BJ (cell line): ENCODE data around the gene LRRC49. TPM values are rescaled to one million over a fixed set of nuclear protein-coding genes. Genes with fewer than 3 reads are reported as not detected.

Experiments
- CTCF ChIA-PET: fragments of 350-600 bp; formaldehyde crosslinking; extraction: SDS; loops from one replicate; lab custom pipeline; 2021; ENCODE audit warnings: antibody characterized with exemption, inconsistent platforms; lab: Yijun Ruan, JAX
- POLR2A ChIA-PET: fragments of 300-600 bp; sonication (Branson Sonifier 250); formaldehyde crosslinking; extraction: SDS; loops from one replicate; lab custom pipeline; 2021; ENCODE audit warnings: antibody characterized with exemption; lab: Charles Lee
- DNase-seq: peaks from one replicate; pipeline ENCODE4 v3.0.0-alpha.2; 2011; ENCODE audit warnings: low read depth
- H3K27me3 ChIP-seq: 2 replicates; pipeline ENCODE4 v1.6.0; 2011; ENCODE audit warnings: low read length; ENCODE audit not compliant: control insufficient read depth, insufficient read depth
- H3K36me3 ChIP-seq: 2 replicates; pipeline ENCODE4 v1.5.1; 2011; ENCODE audit warnings: low read length; ENCODE audit not compliant: control insufficient read depth, insufficient read depth
- H3K4me3 ChIP-seq: 2 replicates; pipeline ENCODE4 v1.5.1; 2011; ENCODE audit warnings: low read depth, mild to moderate bottlenecking, control low read depth, low read length
- CTCF ChIP-seq: IDR thresholded peaks from 2 replicates; pipeline ENCODE4 v1.5.1; 2011; ENCODE audit warnings: low read depth, mild to moderate bottlenecking, control low read depth, inconsistent platforms, low read length, moderate library complexity; ENCODE audit not compliant: insufficient read depth
- polyA plus RNA-seq: library from polyadenylated mRNA; depleted of rRNA; stranded (reverse); fragments of >200 nt; gene quantifications from 2 replicates; pipeline ENCODE4 v1.2.3, GENCODE V29; 2011

LRRC49 gene
- polyA plus RNA-seq, 1 experiment: 6.2 TPM

GRCh38 chr15:70859998-70860397 lies 32.6 kb upstream of the LRRC49 start:
- POLR2A ChIA-PET: no interaction called here
- Histone ChIP-seq H3K4me3 (no peak overlapping the region), H3K27me3 (no peaks in the 10 kb centered on the region), H3K36me3 (no peaks in the 10 kb centered on the region)
- DNase-seq: no peak
- CTCF ChIA-PET: interaction anchor here (1.6 kb wide), 2 partner anchors 32 to 35 kb away, joined by 3 to 6 read pairs; no protein-coding TSS in a partner anchor
- TF ChIP-seq CTCF: no peak

- no peaks in the 10 kb centered on the region for H3K27me3 ChIP-seq
- no peak for TF ChIP-seq CTCF
- POLR2A ChIA-PET: interaction anchor here (1.1 kb wide), 1 partner anchor 11 kb away, joined by 5 read pairs; no protein-coding TSS in a partner anchor
- no peaks in the 10 kb centered on the region for H3K36me3 ChIP-seq
- CTCF ChIA-PET: interaction anchor here (1.5 to 2.9 kb wide), 5 partner anchors 10 to 52 kb away, joined by 3 to 14 read pairs (median 8); partner anchors contain the start of gene LARP6
- no peak for DNase-seq
- H3K4me3 ChIP-seq: no peak overlapping the region
These were observed 29.0 kb upstream of the LRRC49 start for GRCh38 chr15:70863450-70864218.

- no peak for DNase-seq
- POLR2A ChIA-PET: no interaction called here
- no peaks in the 10 kb centered on the region for H3K27me3 ChIP-seq
These were observed 25.5 kb upstream of the LRRC49 start for GRCh38 chr15:70866982-70867641.

DNA sequence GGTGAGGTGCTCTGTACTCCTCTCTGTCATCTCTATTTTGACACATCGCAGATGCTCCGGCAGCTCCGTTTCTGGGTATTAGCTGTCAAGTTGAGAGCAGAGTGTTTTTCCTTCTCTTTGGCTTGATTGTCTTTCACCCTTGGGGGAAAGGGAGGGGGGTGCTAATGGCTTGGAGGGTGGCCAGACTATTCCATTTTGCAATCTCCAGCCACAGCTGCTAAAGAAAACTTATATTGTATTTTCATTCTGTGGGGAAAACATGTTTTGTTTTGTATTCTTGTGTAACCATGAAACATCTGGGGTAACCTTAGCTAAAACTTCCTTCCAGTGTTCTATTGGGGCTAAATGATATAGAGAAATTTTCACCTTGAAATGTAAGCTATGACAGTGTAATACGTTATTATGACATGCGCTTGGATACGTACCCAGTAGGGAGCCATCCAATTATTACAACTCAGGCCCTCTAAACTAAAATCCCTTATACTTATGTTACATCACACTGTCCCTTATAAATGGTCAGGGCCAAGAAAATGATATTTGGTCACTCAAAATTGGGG lies 24.6 kb upstream of the LRRC49 start:
- no peaks in the 10 kb centered on the region for H3K36me3 ChIP-seq
- DNase-seq: no peak
- TF ChIP-seq CTCF: no peak
- ChIA-PET CTCF (interaction anchor here (2.7 to 3.8 kb wide), 3 partner anchors 11 to 43 kb away, joined by 8 to 43 read pairs (median 14); no protein-coding TSS in a partner anchor), POLR2A (no interaction called here)
- no peaks in the 10 kb centered on the region for H3K27me3 ChIP-seq
- no peak overlapping the region for H3K4me3 ChIP-seq

More at GRCh38 chr15:70866982-70867641, 25.5 kb upstream of the LRRC49 start:
- CTCF ChIA-PET: interaction anchor here (2.7 kb wide), 1 partner anchor 11 kb away, joined by 14 read pairs; no protein-coding TSS in a partner anchor
- Histone ChIP-seq H3K36me3 (no peaks in the 10 kb centered on the region), H3K4me3 (no peak overlapping the region)
- TF ChIP-seq CTCF: no peak

DNA sequence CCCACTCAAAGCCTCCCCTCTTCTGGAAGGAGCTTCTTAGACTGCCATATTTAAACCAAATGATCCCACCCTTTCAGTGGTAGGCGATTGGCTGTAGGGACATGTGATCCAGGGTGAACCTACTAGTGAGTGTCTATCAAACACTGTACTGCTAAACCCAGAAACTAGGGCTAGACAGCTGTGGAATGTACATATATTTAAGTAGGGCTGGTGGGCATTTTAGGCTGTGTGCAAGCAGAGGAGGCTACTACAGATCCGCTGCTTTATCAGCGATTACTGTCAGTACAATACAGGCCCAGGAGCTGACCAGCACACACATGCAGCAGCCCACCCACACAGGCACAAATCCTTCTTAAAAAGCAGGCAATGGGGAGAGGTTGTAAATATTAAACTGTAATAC lies 23.3 kb upstream of the LRRC49 start:
- no peak for TF ChIP-seq CTCF
- Histone ChIP-seq H3K4me3 (no peak overlapping the region), H3K36me3 (no peaks in the 10 kb centered on the region), H3K27me3 (no peaks in the 10 kb centered on the region)
- ChIA-PET POLR2A (no interaction called here), CTCF (interaction anchor here (0.7 to 3.8 kb wide), 11 partner anchors 9 to 189 kb away, joined by 3 to 43 read pairs (median 4); partner anchors contain the start of gene LARP6)
- DNase-seq: no peak
